H9 (cell line): ENCODE measurements around the gene DIAPH2. TPM values are rescaled to one million over a fixed set of nuclear protein-coding genes. Genes with fewer than 3 reads are reported as not detected.

Experiments
- DNase-seq: peaks from one replicate; pipeline ENCODE4 v3.0.0-alpha.2; 2017
- H2AFZ ChIP-seq: one replicate; pipeline ENCODE4 v1.6.1; 2013; ENCODE audit warnings: mild to moderate bottlenecking, low read length, control low read depth, moderate library complexity
- H2AK5ac ChIP-seq: 2 replicates; pipeline ENCODE4 v1.6.1; 2013; ENCODE audit warnings: low read length, control low read depth, mixed read lengths; ENCODE audit not compliant: insufficient read length
- H2BK120ac ChIP-seq: one replicate; pipeline ENCODE4 v1.6.1; 2013; ENCODE audit warnings: low read depth, mild to moderate bottlenecking, low read length, control low read depth, inconsistent platforms; ENCODE audit not compliant: poor library complexity, severe bottlenecking
- H2BK12ac ChIP-seq: 2 replicates; pipeline ENCODE4 v1.6.1; 2013; ENCODE audit warnings: low read length, control low read depth, mixed read lengths, low read depth; ENCODE audit not compliant: insufficient read length
- H2BK15ac ChIP-seq: 2 replicates; pipeline ENCODE4 v1.6.1; 2013; ENCODE audit warnings: low read depth, low read length, control low read depth
- H2BK20ac ChIP-seq: one replicate; pipeline ENCODE4 v1.6.1; 2013; ENCODE audit warnings: low read depth, mild to moderate bottlenecking, low read length, control low read depth, inconsistent platforms; ENCODE audit not compliant: poor library complexity, severe bottlenecking
- H2BK5ac ChIP-seq: 2 replicates; pipeline ENCODE4 v1.6.1; 2013; ENCODE audit warnings: low read length, control low read depth, mixed read lengths; ENCODE audit not compliant: insufficient read length
- H3K14ac ChIP-seq: 2 replicates; pipeline ENCODE4 v1.6.1; 2013; ENCODE audit warnings: low read length, control low read depth; ENCODE audit not compliant: insufficient read depth
- H3K18ac ChIP-seq: 2 replicates; pipeline ENCODE4 v1.6.1; 2013; ENCODE audit warnings: low read depth, mild to moderate bottlenecking, mixed read lengths, low read length, control low read depth; ENCODE audit not compliant: insufficient read length
- H3K23ac ChIP-seq: 2 replicates; pipeline ENCODE4 v1.6.1; 2013; ENCODE audit warnings: low read length, control low read depth, mixed read lengths, low read depth; ENCODE audit not compliant: insufficient read length
- H3K23me2 ChIP-seq: 2 replicates; pipeline ENCODE4 v1.6.1; 2013; ENCODE audit warnings: low read depth, mild to moderate bottlenecking, mixed read lengths, low read length, control low read depth; ENCODE audit not compliant: insufficient read length, poor library complexity, severe bottlenecking
- H3K27ac ChIP-seq: 2 replicates; pipeline ENCODE4 v1.5.1; 2013; ENCODE audit warnings: low read length, control low read depth, mixed read lengths, low read depth; ENCODE audit not compliant: insufficient read length
- H3K27me3 ChIP-seq: 2 replicates; pipeline ENCODE4 v1.6.1; 2013; ENCODE audit warnings: low read length, control low read depth, inconsistent platforms; ENCODE audit not compliant: insufficient read depth
- H3K4ac ChIP-seq: 2 replicates; pipeline ENCODE4 v1.6.1; 2013; ENCODE audit warnings: low read depth, mild to moderate bottlenecking, control low read depth, inconsistent platforms, low read length, moderate library complexity
- H3K4me1 ChIP-seq: 2 replicates; pipeline ENCODE4 v1.6.1; 2013; ENCODE audit warnings: low read length, control low read depth, inconsistent platforms; ENCODE audit not compliant: insufficient read depth
- H3K4me2 ChIP-seq: 2 replicates; pipeline ENCODE4 v1.6.1; 2013; ENCODE audit warnings: low read length, control low read depth, mixed read lengths; ENCODE audit not compliant: insufficient read length, insufficient read depth
- H3K56ac ChIP-seq: 2 replicates; pipeline ENCODE4 v1.6.1; 2013; ENCODE audit warnings: low read depth, mild to moderate bottlenecking, mixed read lengths, low read length, control low read depth; ENCODE audit not compliant: insufficient read length
- H3K79me1 ChIP-seq: 2 replicates; pipeline ENCODE4 v1.6.1; 2013; ENCODE audit warnings: low read depth, mild to moderate bottlenecking, moderate library complexity, low read length, control low read depth, inconsistent platforms; ENCODE audit not compliant: insufficient read depth, poor library complexity, severe bottlenecking
- H3K79me2 ChIP-seq: 2 replicates; pipeline ENCODE4 v1.6.1; 2013; ENCODE audit warnings: low read length, control low read depth, inconsistent platforms; ENCODE audit not compliant: insufficient read depth
- H3K9ac ChIP-seq: 2 replicates; pipeline ENCODE4 v1.6.1; 2013; ENCODE audit warnings: low read length, control low read depth, mixed read lengths; ENCODE audit not compliant: insufficient read length; ENCODE audit errors: extremely low read depth
- H3K9me3 ChIP-seq: one replicate; pipeline ENCODE4 v1.6.1; 2013; ENCODE audit warnings: low read depth, low read length, inconsistent platforms; ENCODE audit not compliant: control insufficient read depth
- H3T11ph ChIP-seq: one replicate; pipeline ENCODE4 v1.6.1; 2013; ENCODE audit warnings: mild to moderate bottlenecking, low read length, control low read depth, inconsistent platforms
- H4K20me1 ChIP-seq: one replicate; pipeline ENCODE4 v1.6.1; 2013; ENCODE audit not compliant: control insufficient read depth, insufficient read length, insufficient read depth
- H4K5ac ChIP-seq: 2 replicates; pipeline ENCODE4 v1.6.1; 2013; ENCODE audit warnings: low read depth, mild to moderate bottlenecking, mixed read lengths, low read length, control low read depth; ENCODE audit not compliant: insufficient read length
- H4K8ac ChIP-seq: replicated peaks from 2 replicates; pipeline ENCODE4 v1.6.1; 2013; ENCODE audit warnings: low read length, control low read depth, mixed read lengths, low read depth; ENCODE audit not compliant: insufficient read length
- H4K91ac ChIP-seq: 2 replicates; pipeline ENCODE4 v1.6.1; 2013; ENCODE audit warnings: low read depth, mild to moderate bottlenecking, moderate library complexity, mixed read lengths, low read length, control low read depth; ENCODE audit not compliant: insufficient read length
- H3K27ac Mint-ChIP-seq, 3 experiments: 2 replicates in 2 of 3; 3 replicates in 1 of 3; pipeline ENCODE4 v1.8.0; 2020 to 2021; ENCODE audit warnings: mixed read lengths in 3 of 3, mild to moderate bottlenecking in 1 of 3, moderate library complexity in 1 of 3
- H3K27me3 Mint-ChIP-seq: 2 replicates; pipeline ENCODE4 v1.8.0; 2021; ENCODE audit warnings: low read depth, mild to moderate bottlenecking, moderate library complexity, mixed read lengths
- H3K36me3 Mint-ChIP-seq, 3 experiments: 2 replicates in 2 of 3; 3 replicates in 1 of 3; pipeline ENCODE4 v1.8.0; 2020 to 2021; ENCODE audit warnings: low read depth in 3 of 3, mixed read lengths in 3 of 3; ENCODE audit not compliant: insufficient read depth in 1 of 3
- H3K4me1 Mint-ChIP-seq, 2 experiments: 2 replicates each; pipeline ENCODE4 v1.8.0; 2020; ENCODE audit warnings: mixed read lengths in 2 of 2
- H3K4me3 Mint-ChIP-seq, 2 experiments: 2 replicates in 1 of 2; 3 replicates in 1 of 2; pipeline ENCODE4 v1.8.0; 2020 to 2021; ENCODE audit warnings: mild to moderate bottlenecking in 2 of 2, mixed read lengths in 2 of 2, moderate library complexity in 1 of 2
- H3K9me3 Mint-ChIP-seq, 2 experiments: 2 replicates in 1 of 2; 3 replicates in 1 of 2; pipeline ENCODE4 v1.8.0; 2020; ENCODE audit warnings: mild to moderate bottlenecking in 2 of 2, mixed read lengths in 2 of 2, moderate library complexity in 1 of 2
- WGBS: extraction: QIAGEN DNeasy Blood & Tissue Kit; methylation state at CpG from one replicate; pipeline ENCODE4 v1.1.7; 2013; ENCODE audit warnings: missing lambda C conversion rate, low lambda C conversion rate, mixed read lengths; ENCODE audit not compliant: insufficient read length; ENCODE audit errors: extremely low coverage; 5-methylcytosine and 5-hydroxymethylcytosine counted together
- total RNA-seq: library from RNA; stranded (reverse); gene quantifications from 2 replicates; pipeline ENCODE4 v1.2.1, GENCODE V29; 2021
- TF ChIP-seq, protein P1 (sequence below): fragments of 200-600 bp; sonication (generic); conservative IDR thresholded peaks from 3 replicates; pipeline ENCODE4 v1.8.0; 2021; ENCODE audit warnings: antibody characterized with exemption, mild to moderate bottlenecking

The DIAPH2 gene
- total RNA-seq, 1 experiment from 2014 or later, result 45.4 TPM

DNA sequence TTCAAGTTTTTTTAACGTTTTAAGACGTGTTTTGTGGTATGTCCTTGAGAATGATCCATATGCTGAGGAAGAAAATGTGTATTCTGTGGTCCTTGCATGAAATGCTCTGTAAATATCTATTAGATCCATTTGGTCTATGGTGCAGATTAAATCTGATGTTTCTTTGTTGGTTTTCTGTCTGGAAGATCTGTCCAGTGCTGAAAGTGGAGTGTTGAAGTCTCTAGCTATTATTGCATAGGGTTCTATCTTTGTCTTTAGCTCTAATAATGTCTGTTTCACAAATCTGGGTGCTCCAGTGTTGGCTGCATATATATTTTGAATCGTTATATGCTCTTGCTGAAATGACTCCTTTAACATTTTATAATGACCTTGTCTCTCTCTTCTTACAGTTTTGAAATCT, 321.5 kb downstream of the DIAPH2 start:
- Mint-ChIP-seq H3K4me3 (no peak overlapping the region), H3K9me3 (no peaks in the 10 kb centered on the region; a peak in 1 of 5 replicates), H3K36me3 (no peaks in the 10 kb centered on the region), H3K27ac (no peak overlapping the region), H3K27me3 (no peaks in the 10 kb centered on the region), H3K4me1 (no peaks in the 10 kb centered on the region)
- no peak overlapping the region for H3K4me2 ChIP-seq
- no peak overlapping the region for H3K4ac ChIP-seq
- no peak overlapping the region for H4K8ac ChIP-seq
- no peak overlapping the region for H3K18ac ChIP-seq
- H3K79me1 ChIP-seq, result no peaks in the 10 kb centered on the region
- no peaks in the 10 kb centered on the region for H3K9me3 ChIP-seq
- H4K20me1 ChIP-seq, result no peaks in the 10 kb centered on the region
- H2AFZ ChIP-seq, result no peak overlapping the region
- no peak overlapping the region for H2BK12ac ChIP-seq
- no peaks in the 10 kb centered on the region for H3K23me2 ChIP-seq
- H2BK5ac ChIP-seq, result no peak overlapping the region
- H3K27me3 ChIP-seq, result no peaks in the 10 kb centered on the region
- H3K4me1 ChIP-seq, result no peaks in the 10 kb centered on the region; the same call in 1 of the 2 replicates
- no peak for DNase-seq
- no peak overlapping the region for H3K23ac ChIP-seq
- TF ChIP-seq, protein P1, sequence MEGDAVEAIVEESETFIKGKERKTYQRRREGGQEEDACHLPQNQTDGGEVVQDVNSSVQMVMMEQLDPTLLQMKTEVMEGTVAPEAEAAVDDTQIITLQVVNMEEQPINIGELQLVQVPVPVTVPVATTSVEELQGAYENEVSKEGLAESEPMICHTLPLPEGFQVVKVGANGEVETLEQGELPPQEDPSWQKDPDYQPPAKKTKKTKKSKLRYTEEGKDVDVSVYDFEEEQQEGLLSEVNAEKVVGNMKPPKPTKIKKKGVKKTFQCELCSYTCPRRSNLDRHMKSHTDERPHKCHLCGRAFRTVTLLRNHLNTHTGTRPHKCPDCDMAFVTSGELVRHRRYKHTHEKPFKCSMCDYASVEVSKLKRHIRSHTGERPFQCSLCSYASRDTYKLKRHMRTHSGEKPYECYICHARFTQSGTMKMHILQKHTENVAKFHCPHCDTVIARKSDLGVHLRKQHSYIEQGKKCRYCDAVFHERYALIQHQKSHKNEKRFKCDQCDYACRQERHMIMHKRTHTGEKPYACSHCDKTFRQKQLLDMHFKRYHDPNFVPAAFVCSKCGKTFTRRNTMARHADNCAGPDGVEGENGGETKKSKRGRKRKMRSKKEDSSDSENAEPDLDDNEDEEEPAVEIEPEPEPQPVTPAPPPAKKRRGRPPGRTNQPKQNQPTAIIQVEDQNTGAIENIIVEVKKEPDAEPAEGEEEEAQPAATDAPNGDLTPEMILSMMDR, result no peak
- H2AK5ac ChIP-seq, result no peak overlapping the region
- no peak overlapping the region for H3T11ph ChIP-seq
- H3K79me2 ChIP-seq, result no peaks in the 10 kb centered on the region
- H3K56ac ChIP-seq, result no peak overlapping the region
- H2BK120ac ChIP-seq, result no peak overlapping the region
- H2BK15ac ChIP-seq, result no peak overlapping the region
- H2BK20ac ChIP-seq, result no peak overlapping the region
- H4K91ac ChIP-seq, result no peak overlapping the region
- H3K9ac ChIP-seq, result no peak overlapping the region
- H4K5ac ChIP-seq, result no peak overlapping the region
- H3K27ac ChIP-seq, result no peak overlapping the region
- no CpG with 5 or more reads among the region's 3 CpGs for WGBS
- no peak overlapping the region for H3K14ac ChIP-seq
